K562 (cell line): Measurements from ENCODE around the gene RSPRY1. TPM values are rescaled to one million over a fixed set of nuclear protein-coding genes. Genes with fewer than 3 reads are reported as not detected.

Experiments used
- MLLT1 ChIP-seq, 2 experiments: fragments of 450-650 bp; IDR thresholded peaks; 2 replicates each; pipeline ENCODE4 v1.6.1; 2016
- NFXL1 ChIP-seq: fragments of 450-650 bp; formaldehyde crosslinking; IDR thresholded peaks from 2 replicates; pipeline ENCODE4 v1.4.0; 2021; ENCODE audit warnings: mild to moderate bottlenecking
- POLR2B ChIP-seq: fragments of 450-650 bp; IDR thresholded peaks from 2 replicates; pipeline ENCODE4 v1.6.1; 2018; ENCODE audit warnings: low read depth; ENCODE audit not compliant: partially characterized antibody
- SAP30 ChIP-seq: fragments of 200-600 bp; sonication (generic); IDR thresholded peaks from 2 replicates; pipeline ENCODE4 v1.6.1; 2012; ENCODE audit warnings: borderline replicate concordance, low read depth, mild to moderate bottlenecking, moderate library complexity, low read length, control low read depth, inconsistent platforms; ENCODE audit not compliant: insufficient read depth, poor library complexity, severe bottlenecking
- TEAD4 ChIP-seq, 2 experiments: sonication (generic) in 1 of 2; formaldehyde crosslinking in 1 of 2; IDR thresholded peaks; 2 replicates each; pipeline versions ENCODE4 v1.6.1 to v1.8.0; 2012 to 2022; ENCODE audit warnings: borderline replicate concordance in 1 of 2, inconsistent platforms in 1 of 2, low read length in 1 of 2, mild to moderate bottlenecking in 1 of 2, missing genetic modification reagents in 1 of 2
- TFAM ChIP-seq: fragments of 250-450 bp; sonication (Bioruptor Pico); conservative IDR thresholded peaks from 2 replicates; pipeline ENCODE4 v1.5.0; 2021; ENCODE audit warnings: mild to moderate bottlenecking, moderate library complexity
- ZNF197 ChIP-seq: fragments of 200-800 bp; sonication (Bioruptor generic); IDR thresholded peaks from 2 replicates; pipeline ENCODE4 v1.6.1; 2016; ENCODE audit warnings: low read depth, missing genetic modification characterization, missing compliant biosample characterization
- ZNF253 ChIP-seq: fragments of 250-450 bp; sonication (Bioruptor Pico); conservative IDR thresholded peaks from 2 replicates; pipeline ENCODE4 v1.6.1; 2021; ENCODE audit warnings: mild to moderate bottlenecking
- polyA plus RNA-seq, 8 experiments: library from polyadenylated mRNA; depleted of rRNA in 4 of 8; stranded (reverse) in 5 of 8; unstranded in 3 of 8; fragments of >200 nt; fragmentation: Nextera tagmentation in 2 of 8; fragmentation: Illumina TruSeq in 1 of 8; extraction: Ambion mirVana in 2 of 8; extraction: Trizol in 1 of 8; gene quantifications; 2 replicates each; pipeline versions ENCODE4 v1.2.1 to v1.2.3, GENCODE V29; 2011 to 2014; ENCODE audit warnings: inconsistent platforms in 1 of 8, missing spikeins in 1 of 8
- total RNA-seq, 7 experiments: library from RNA; depleted of rRNA in 6 of 7; stranded (reverse); fragments of >200 nt in 6 of 7; fragmentation: Illumina TruSeq in 2 of 7; extraction: Trizol in 2 of 7; gene quantifications; 2 replicates each; pipeline versions ENCODE4 v1.2.1 to v1.2.3, GENCODE V29; 2011 to 2021; ENCODE audit warnings: low replicate concordance in 1 of 7
- TF ChIP-seq, protein P1 (sequence below): fragments of 450-650 bp; IDR thresholded peaks from 2 replicates; pipeline ENCODE4 v1.6.1; 2016; ENCODE audit warnings: borderline replicate concordance
- TF ChIP-seq, protein P2 (sequence below), 2 experiments: fragments of 450-650 bp; formaldehyde crosslinking in 1 of 2; IDR thresholded peaks; 2 replicates each; pipeline versions ENCODE4 v1.4.0 to v1.6.1; 2014 to 2020; ENCODE audit warnings: mild to moderate bottlenecking in 2 of 2, borderline replicate concordance in 1 of 2, low read depth in 1 of 2

Gene RSPRY1
- total and polyA plus RNA-seq, 9 of the 15 experiments (the other 6 are each of a cell fraction or from before 2014, with no cell fraction given), result 10.2 to 27.8 (median 20.8) TPM

GRCh38 chr16:57238682-57239081 lies 52.6 kb downstream of the RSPRY1 start (continued):
- TF ChIP-seq, protein P1, sequence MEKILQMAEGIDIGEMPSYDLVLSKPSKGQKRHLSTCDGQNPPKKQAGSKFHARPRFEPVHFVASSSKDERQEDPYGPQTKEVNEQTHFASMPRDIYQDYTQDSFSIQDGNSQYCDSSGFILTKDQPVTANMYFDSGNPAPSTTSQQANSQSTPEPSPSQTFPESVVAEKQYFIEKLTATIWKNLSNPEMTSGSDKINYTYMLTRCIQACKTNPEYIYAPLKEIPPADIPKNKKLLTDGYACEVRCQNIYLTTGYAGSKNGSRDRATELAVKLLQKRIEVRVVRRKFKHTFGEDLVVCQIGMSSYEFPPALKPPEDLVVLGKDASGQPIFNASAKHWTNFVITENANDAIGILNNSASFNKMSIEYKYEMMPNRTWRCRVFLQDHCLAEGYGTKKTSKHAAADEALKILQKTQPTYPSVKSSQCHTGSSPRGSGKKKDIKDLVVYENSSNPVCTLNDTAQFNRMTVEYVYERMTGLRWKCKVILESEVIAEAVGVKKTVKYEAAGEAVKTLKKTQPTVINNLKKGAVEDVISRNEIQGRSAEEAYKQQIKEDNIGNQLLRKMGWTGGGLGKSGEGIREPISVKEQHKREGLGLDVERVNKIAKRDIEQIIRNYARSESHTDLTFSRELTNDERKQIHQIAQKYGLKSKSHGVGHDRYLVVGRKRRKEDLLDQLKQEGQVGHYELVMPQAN, result no peak
- TF ChIP-seq SAP30 (no peak), POLR2B (no peak), TEAD4 (IDR thresholded peaks at IDR 0.05; ENCODE audit: low read length) (no peak), TEAD4 (CRISPR knock-in tag; IDR thresholded peaks at IDR 0.05; ENCODE audit: borderline replicate concordance) (no peak), MLLT1 (IDR thresholded peaks at IDR 0.05) (no peak), TFAM (CRISPR knock-in tag) (no peak), ZNF253 (no peak), NFXL1 (CRISPR knock-in tag) (no peak), ZNF197 (CRISPR knock-in tag) (no peak)
- TF ChIP-seq, protein P2, sequence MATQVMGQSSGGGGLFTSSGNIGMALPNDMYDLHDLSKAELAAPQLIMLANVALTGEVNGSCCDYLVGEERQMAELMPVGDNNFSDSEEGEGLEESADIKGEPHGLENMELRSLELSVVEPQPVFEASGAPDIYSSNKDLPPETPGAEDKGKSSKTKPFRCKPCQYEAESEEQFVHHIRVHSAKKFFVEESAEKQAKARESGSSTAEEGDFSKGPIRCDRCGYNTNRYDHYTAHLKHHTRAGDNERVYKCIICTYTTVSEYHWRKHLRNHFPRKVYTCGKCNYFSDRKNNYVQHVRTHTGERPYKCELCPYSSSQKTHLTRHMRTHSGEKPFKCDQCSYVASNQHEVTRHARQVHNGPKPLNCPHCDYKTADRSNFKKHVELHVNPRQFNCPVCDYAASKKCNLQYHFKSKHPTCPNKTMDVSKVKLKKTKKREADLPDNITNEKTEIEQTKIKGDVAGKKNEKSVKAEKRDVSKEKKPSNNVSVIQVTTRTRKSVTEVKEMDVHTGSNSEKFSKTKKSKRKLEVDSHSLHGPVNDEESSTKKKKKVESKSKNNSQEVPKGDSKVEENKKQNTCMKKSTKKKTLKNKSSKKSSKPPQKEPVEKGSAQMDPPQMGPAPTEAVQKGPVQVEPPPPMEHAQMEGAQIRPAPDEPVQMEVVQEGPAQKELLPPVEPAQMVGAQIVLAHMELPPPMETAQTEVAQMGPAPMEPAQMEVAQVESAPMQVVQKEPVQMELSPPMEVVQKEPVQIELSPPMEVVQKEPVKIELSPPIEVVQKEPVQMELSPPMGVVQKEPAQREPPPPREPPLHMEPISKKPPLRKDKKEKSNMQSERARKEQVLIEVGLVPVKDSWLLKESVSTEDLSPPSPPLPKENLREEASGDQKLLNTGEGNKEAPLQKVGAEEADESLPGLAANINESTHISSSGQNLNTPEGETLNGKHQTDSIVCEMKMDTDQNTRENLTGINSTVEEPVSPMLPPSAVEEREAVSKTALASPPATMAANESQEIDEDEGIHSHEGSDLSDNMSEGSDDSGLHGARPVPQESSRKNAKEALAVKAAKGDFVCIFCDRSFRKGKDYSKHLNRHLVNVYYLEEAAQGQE (IDR thresholded peaks at IDR 0.05; ENCODE audit: borderline replicate concordance), result no peak
- TF ChIP-seq, protein P2 (CRISPR knock-in tag; IDR thresholded peaks at IDR 0.05; ENCODE audit: low read depth), result no peak
- TF ChIP-seq, all 486 proteins: peak for 0
